GM10266 (cell line): ENCODE results near the gene TULP4.

Experiments
- DNase-seq: peaks from one replicate; pipeline ENCODE4 v3.0.0; 2012; ENCODE audit errors: extremely low spot score
- TF ChIP-seq, protein P1 (sequence below): IDR thresholded peaks from 2 replicates; pipeline ENCODE4 v1.5.1; 2012; ENCODE audit warnings: mild to moderate bottlenecking, low read depth; ENCODE audit not compliant: control insufficient read depth, insufficient read depth; ENCODE audit errors: missing control alignments

TULP4 gene

GRCh38 chr6:158560836-158561320, 248.6 kb downstream of the TULP4 start:
- TF ChIP-seq, protein P1, sequence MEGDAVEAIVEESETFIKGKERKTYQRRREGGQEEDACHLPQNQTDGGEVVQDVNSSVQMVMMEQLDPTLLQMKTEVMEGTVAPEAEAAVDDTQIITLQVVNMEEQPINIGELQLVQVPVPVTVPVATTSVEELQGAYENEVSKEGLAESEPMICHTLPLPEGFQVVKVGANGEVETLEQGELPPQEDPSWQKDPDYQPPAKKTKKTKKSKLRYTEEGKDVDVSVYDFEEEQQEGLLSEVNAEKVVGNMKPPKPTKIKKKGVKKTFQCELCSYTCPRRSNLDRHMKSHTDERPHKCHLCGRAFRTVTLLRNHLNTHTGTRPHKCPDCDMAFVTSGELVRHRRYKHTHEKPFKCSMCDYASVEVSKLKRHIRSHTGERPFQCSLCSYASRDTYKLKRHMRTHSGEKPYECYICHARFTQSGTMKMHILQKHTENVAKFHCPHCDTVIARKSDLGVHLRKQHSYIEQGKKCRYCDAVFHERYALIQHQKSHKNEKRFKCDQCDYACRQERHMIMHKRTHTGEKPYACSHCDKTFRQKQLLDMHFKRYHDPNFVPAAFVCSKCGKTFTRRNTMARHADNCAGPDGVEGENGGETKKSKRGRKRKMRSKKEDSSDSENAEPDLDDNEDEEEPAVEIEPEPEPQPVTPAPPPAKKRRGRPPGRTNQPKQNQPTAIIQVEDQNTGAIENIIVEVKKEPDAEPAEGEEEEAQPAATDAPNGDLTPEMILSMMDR: no peak
- DNase-seq: no peak
